ENCODE data around the gene TAL1. TPM values are rescaled to one million over a fixed set of nuclear protein-coding genes. Genes with fewer than 3 reads are reported as not detected.

Gene TAL1
- total and polyA plus RNA-seq, 8 donors, result 0.28 to 3.2 (median 0.74) TPM

GRCh38 chr1:47192458-47193384, 39.3 kb downstream of the TAL1 start:
- Histone ChIP-seq H3K36me3 (no peaks in the 10 kb centered on the region), H3K4me1 (peaks cover 12 to 19% (median 17%) of the 10 kb centered on the region in 3 donors), H3K27me3 (no peaks in the 10 kb centered on the region), H3K27ac (peak overlapping the region in 3 of 4 donors; percentile 42 to 66 (median 58)), H3K9me3 (no peaks in the 10 kb centered on the region), H3K4me3 (no peak overlapping the region)
- TF ChIP-seq CTCF (IDR thresholded peaks at IDR 0.05), result peak; percentile 91 to 96 (median 94)
- FAIRE-seq, result no peak
- intact Hi-C loops (cut with DNase I), result no loop called here
- peak; percentile 51 to 86 (median 78) for DNase-seq
- WGBS, 2 donors, result 8 to 10% methylated on average over 10 of the region's 10 CpGs
- ATAC-seq, result peak in 3 of 4 donors; percentile 28 to 43 (median 38)

GRCh38 chr1:47191940-47192457, 40.0 kb downstream of the TAL1 start:
- H3K27ac ChIP-seq, result peak overlapping the region; percentile 20 to 66 (median 50)
- DNase-seq, result no peak
- H3K27me3 ChIP-seq, result no peaks in the 10 kb centered on the region
- H3K4me1 ChIP-seq, result peaks cover 12 to 19% (median 17%) of the 10 kb centered on the region in 3 donors
- FAIRE-seq, result no peak
- no peak for TF ChIP-seq CTCF (IDR thresholded peaks at IDR 0.05)
- intact Hi-C loops (cut with DNase I), result no loop called here
- WGBS, 2 donors, result 69 to 71% methylated on average over 3 to 4 of the region's 4 CpGs
- H3K9me3 ChIP-seq, result no peaks in the 10 kb centered on the region
- no peak overlapping the region for H3K4me3 ChIP-seq
- ATAC-seq, result no peak
- H3K36me3 ChIP-seq, result no peaks in the 10 kb centered on the region

- intact Hi-C loops (cut with DNase I), result no loop called here
- Histone ChIP-seq H3K27ac (peak overlapping the region; percentile 70 to 90 (median 79)), H3K4me3 (no peak overlapping the region), H3K9me3 (no peaks in the 10 kb centered on the region), H3K4me1 (peaks cover 12 to 19% (median 17%) of the 10 kb centered on the region in 3 donors), H3K27me3 (no peaks in the 10 kb centered on the region), H3K36me3 (no peaks in the 10 kb centered on the region)
- FAIRE-seq (no peak), ATAC-seq (no peak), DNase-seq (no peak)
- WGBS, 2 donors, result 95 to 96% methylated on average over 6 of the region's 6 CpGs
- no peak for TF ChIP-seq CTCF (IDR thresholded peaks at IDR 0.05)
Measured at GRCh38 chr1:47190857-47191256, 41.2 kb downstream of the TAL1 start.

- 58 to 68% methylated on average over 5 of the region's 5 CpGs for WGBS, 2 donors
- no peak for TF ChIP-seq CTCF (IDR thresholded peaks at IDR 0.05)
Measured at GRCh38 chr1:47190509-47190855, 41.5 kb downstream of the TAL1 start.

More at GRCh38 chr1:47190509-47190855, 41.5 kb downstream of the TAL1 start:
- FAIRE-seq (no peak), ATAC-seq (no peak), DNase-seq (no peak)
- Histone ChIP-seq H3K4me3 (no peak overlapping the region), H3K27ac (peak overlapping the region; percentile 70 to 90 (median 79)), H3K9me3 (no peaks in the 10 kb centered on the region), H3K36me3 (no peaks in the 10 kb centered on the region), H3K27me3 (no peaks in the 10 kb centered on the region), H3K4me1 (peaks cover 12 to 19% (median 17%) of the 10 kb centered on the region in 3 donors)
- intact Hi-C loops (cut with DNase I), result no loop called here
